ENCODE results near the gene DNAJB9. TPM values are rescaled to one million over a fixed set of nuclear protein-coding genes. Genes with fewer than 3 reads are reported as not detected.

The DNAJB9 gene
- total and polyA plus RNA-seq, 10 of the 15 experiments (the other 5 are each of a cell fraction or from before 2014, with no cell fraction given) = 4.5 to 20.9 (median 8.8) TPM

DNA sequence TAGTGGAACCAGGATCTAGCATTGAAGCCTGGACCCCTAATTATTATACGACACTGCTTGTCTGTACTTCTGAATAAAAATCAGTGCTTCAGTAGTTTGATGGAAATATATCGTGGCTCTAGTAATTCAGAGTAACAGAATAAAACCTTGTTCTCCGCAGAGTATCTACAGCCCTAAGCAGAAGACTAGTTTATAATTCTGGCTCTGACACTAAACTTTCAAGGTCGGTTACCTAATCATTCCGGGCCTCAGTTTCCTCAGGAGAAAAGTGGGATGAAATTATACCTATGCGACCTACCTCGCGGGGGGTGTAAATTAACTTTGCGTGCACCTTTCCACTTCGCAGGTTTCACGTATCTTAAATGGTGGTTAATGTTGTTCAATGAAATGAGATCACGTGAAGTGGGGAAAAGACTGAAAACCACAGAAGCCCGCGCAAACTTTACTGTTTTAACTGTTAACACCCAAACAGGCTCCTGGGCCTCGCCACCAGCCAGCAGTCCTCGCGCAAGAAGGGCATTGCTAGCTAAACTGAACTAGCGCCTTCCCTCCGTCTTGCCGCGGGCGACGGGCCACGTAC, 783 bp upstream of the DNAJB9 start:
- H3K4me2 ChIP-seq (ENCODE audit: control insufficient read depth, insufficient read depth) = peak overlapping the region; percentile 85
- H3K9me3 ChIP-seq (replicated peaks; ENCODE audit: control insufficient read depth, insufficient read depth, low read length) = no peaks in the 10 kb centered on the region
- in situ Hi-C loops (cut with MboI) (loop anchor here (5.0 kb wide), 1 partner anchor 42 kb away; the partner anchor contains the start of gene PNPLA8), intact Hi-C loops (cut with micrococcal nuclease; ENCODE audit: unreplicated experiment) (loop anchor here (1.0 to 2.0 kb wide), 2 partner anchors 16 to 43 kb away; partner anchors contain the start of gene PNPLA8)
- DNase-seq (ENCODE audit: low read depth, low spot score) (no peak), FAIRE-seq (no peak), ATAC-seq (no peak)
- TSS peak; percentile 84 for BruUV-seq (replicated peaks)
- H3K27ac ChIP-seq (ENCODE audit: control insufficient read depth, insufficient read depth) = peak overlapping the region; percentile 91
- H3K4me3 ChIP-seq = peak overlapping the region; percentile 84
- WGBS (ENCODE audit: insufficient coverage, insufficient replicate concordance, low lambda C conversion rate, missing lambda C conversion rate) = under 1% methylated on average over 24 of the region's 24 CpGs
- ChIA-PET SMC1A (ENCODE audit: uncharacterized antibody, unreplicated experiment) (interaction anchor here (0.9 to 2.5 kb wide), 5 partner anchors 15 to 56 kb away, joined by 3 to 18 read pairs (median 3); partner anchors contain the start of gene PNPLA8), CTCF (interaction anchor here (0.6 to 1.8 kb wide), 5 partner anchors 9 to 72 kb away, joined by 3 to 10 read pairs (median 4); partner anchors contain the start of gene PNPLA8), POLR2A (interaction anchor here (1.0 to 2.8 kb wide), 3 partner anchors 9 to 43 kb away, joined by 3 to 45 read pairs (median 13); partner anchors contain the start of gene PNPLA8), RAD21 (ENCODE audit: unreplicated experiment) (interaction anchor here (0.6 to 4.4 kb wide), 4 partner anchors 17 to 56 kb away, joined by 3 to 30 read pairs (median 12); partner anchors contain the start of gene PNPLA8)
- H3K27me3 ChIP-seq (replicated peaks in 1 of 2; ENCODE audit: control insufficient read depth in 2 of 2, insufficient read depth in 2 of 2, low read length in 1 of 2) = no peaks in the 10 kb centered on the region
- peak overlapping the region; percentile 83 for H3K9ac ChIP-seq (ENCODE audit: control insufficient read depth, insufficient read depth, low read length)
- no peaks in the 10 kb centered on the region for H4K20me1 ChIP-seq (ENCODE audit: control insufficient read depth, insufficient read depth)
- peaks cover 64% of the 10 kb centered on the region for H3K79me2 ChIP-seq (ENCODE audit: control insufficient read depth, insufficient read depth, low read length)
- 0 out of 4 replicates have a peak, but pooled peaks cover 0 to 3% of the 10 kb centered on the region in 2 experiments for H3K36me3 ChIP-seq (ENCODE audit: control insufficient read depth in 2 of 2, insufficient read depth in 2 of 2, low read length in 1 of 2)
- no peaks in the 10 kb centered on the region for H3K4me1 ChIP-seq (ENCODE audit: control insufficient read depth, insufficient read depth, low read length)
- peak overlapping the region; percentile 57 for H2AFZ ChIP-seq (ENCODE audit: control insufficient read depth, low read depth, low read length)
- TF ChIP-seq POLR2AphosphoS5 (IDR thresholded peaks at IDR 0.05; ENCODE audit: low read length) (no peak), SMAD1 (IDR thresholded peaks at IDR 0.05; ENCODE audit: low read depth, partially characterized antibody) (no peak), HDAC6 (IDR thresholded peaks at IDR 0.05; ENCODE audit: unreplicated experiment) (no peak), SUPT20H (IDR thresholded peaks at IDR 0.05; ENCODE audit: borderline replicate concordance, control insufficient read depth, low read depth, low read length) (no peak), MEF2A (IDR thresholded peaks at IDR 0.05; ENCODE audit: insufficient read depth, low read depth, low read length) (no peak), RELA (IDR thresholded peaks at IDR 0.05; ENCODE audit: borderline replicate concordance, partially characterized antibody) (no peak), NFYA (IDR thresholded peaks at IDR 0.05; ENCODE audit: borderline replicate concordance, low read depth, low read length) (no peak), NR2C2 (IDR thresholded peaks at IDR 0.05; ENCODE audit: borderline replicate concordance, control insufficient read depth, insufficient read length, low read depth) (no peak), BMI1 (IDR thresholded peaks at IDR 0.05; ENCODE audit: borderline replicate concordance) (no peak), FOXM1 (IDR thresholded peaks at IDR 0.05; ENCODE audit: low read depth, low read length) (no peak), ZNF207 (IDR thresholded peaks at IDR 0.05; ENCODE audit: borderline replicate concordance) (no peak), SREBF1 (IDR thresholded peaks at IDR 0.05; ENCODE audit: low read length) (no peak), CBX5 (IDR thresholded peaks at IDR 0.05; ENCODE audit: low read depth) (0 out of 2 replicates have a peak, but pooled peaks have one; percentile 11), IKZF1 (conservative IDR thresholded peaks at IDR 0.05) (no peak), GABPA (IDR thresholded peaks at IDR 0.05; ENCODE audit: low read depth) (no peak), BRCA1 (IDR thresholded peaks at IDR 0.05; ENCODE audit: low read depth, low read length) (no peak), ZNF622 (IDR thresholded peaks at IDR 0.05) (no peak), RAD21 (IDR thresholded peaks at IDR 0.05; ENCODE audit: insufficient read depth, low read depth, low read length) (no peak)
- TF ChIP-seq, protein P1, sequence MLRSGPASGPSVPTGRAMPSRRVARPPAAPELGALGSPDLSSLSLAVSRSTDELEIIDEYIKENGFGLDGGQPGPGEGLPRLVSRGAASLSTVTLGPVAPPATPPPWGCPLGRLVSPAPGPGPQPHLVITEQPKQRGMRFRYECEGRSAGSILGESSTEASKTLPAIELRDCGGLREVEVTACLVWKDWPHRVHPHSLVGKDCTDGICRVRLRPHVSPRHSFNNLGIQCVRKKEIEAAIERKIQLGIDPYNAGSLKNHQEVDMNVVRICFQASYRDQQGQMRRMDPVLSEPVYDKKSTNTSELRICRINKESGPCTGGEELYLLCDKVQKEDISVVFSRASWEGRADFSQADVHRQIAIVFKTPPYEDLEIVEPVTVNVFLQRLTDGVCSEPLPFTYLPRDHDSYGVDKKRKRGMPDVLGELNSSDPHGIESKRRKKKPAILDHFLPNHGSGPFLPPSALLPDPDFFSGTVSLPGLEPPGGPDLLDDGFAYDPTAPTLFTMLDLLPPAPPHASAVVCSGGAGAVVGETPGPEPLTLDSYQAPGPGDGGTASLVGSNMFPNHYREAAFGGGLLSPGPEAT (IDR thresholded peaks at IDR 0.05; ENCODE audit: low read depth) = no peak
- TF ChIP-seq, protein P2, sequence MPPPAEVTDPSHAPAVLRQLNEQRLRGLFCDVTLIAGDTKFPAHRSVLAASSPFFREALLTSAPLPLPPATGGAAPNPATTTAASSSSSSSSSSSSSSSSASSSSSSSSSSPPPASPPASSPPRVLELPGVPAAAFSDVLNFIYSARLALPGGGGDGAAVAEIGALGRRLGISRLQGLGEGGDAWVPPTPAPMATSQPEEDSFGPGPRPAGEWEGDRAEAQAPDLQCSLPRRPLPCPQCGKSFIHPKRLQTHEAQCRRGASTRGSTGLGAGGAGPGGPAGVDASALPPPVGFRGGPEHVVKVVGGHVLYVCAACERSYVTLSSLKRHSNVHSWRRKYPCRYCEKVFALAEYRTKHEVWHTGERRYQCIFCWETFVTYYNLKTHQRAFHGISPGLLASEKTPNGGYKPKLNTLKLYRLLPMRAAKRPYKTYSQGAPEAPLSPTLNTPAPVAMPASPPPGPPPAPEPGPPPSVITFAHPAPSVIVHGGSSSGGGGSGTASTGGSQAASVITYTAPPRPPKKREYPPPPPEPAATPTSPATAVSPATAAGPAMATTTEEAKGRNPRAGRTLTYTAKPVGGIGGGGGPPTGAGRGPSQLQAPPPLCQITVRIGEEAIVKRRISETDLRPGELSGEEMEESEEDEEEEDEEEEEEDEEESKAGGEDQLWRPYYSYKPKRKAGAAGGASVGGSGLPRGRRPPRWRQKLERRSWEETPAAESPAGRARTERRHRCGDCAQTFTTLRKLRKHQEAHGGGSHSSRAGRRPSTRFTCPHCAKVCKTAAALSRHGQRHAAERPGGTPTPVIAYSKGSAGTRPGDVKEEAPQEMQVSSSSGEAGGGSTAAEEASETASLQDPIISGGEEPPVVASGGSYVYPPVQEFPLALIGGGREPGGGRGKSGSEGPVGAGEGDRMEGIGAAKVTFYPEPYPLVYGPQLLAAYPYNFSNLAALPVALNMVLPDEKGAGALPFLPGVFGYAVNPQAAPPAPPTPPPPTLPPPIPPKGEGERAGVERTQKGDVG (CRISPR knock-in tag; IDR thresholded peaks at IDR 0.05) = no peak
